Dendritic cell treated with granulocyte-macrophage colony-stimulating factor and Interleukin-4, amounts not matched to agents 40 ng/mL and 50 ng/mL, for 4 days (primary cell): ENCODE results near the gene SRSF12.
"Not testable (repeated sequence)": the region's sequence is repeated elsewhere in the genome, so short reads cannot be mapped to it uniquely, and the experiment has no call there.

Experiments
- H3K27ac Mint-ChIP-seq: one replicate; pipeline ENCODE4 v1.8.0; 2022; ENCODE audit warnings: mild to moderate bottlenecking, mixed read lengths
- H3K27me3 Mint-ChIP-seq: one replicate; pipeline ENCODE4 v1.8.0; 2022; ENCODE audit warnings: mild to moderate bottlenecking, mixed read lengths
- H3K36me3 Mint-ChIP-seq: one replicate; pipeline ENCODE4 v1.8.0; 2022; ENCODE audit warnings: low read depth, mixed read lengths
- H3K4me1 Mint-ChIP-seq: one replicate; pipeline ENCODE4 v1.8.0; 2022; ENCODE audit warnings: low read depth, mixed read lengths
- H3K4me3 Mint-ChIP-seq: one replicate; pipeline ENCODE4 v1.8.0; 2022; ENCODE audit warnings: mild to moderate bottlenecking, moderate library complexity, mixed read lengths
- H3K9me3 Mint-ChIP-seq: one replicate; pipeline ENCODE4 v1.8.0; 2022; ENCODE audit warnings: mixed read lengths
- intact Hi-C: fragments of 100-400 bp; cut with micrococcal nuclease; formaldehyde crosslinking; loops from one replicate; pipeline ENCODE4 v1.15.0; 2022

The SRSF12 gene

GRCh38 chr6:89140347-89141156 lies 22.7 kb upstream of the SRSF12 start:
- H3K4me3 Mint-ChIP-seq: no peak overlapping the region
- H3K4me1 Mint-ChIP-seq: no peaks in the 10 kb centered on the region
- intact Hi-C loops: loop anchor here (10.0 kb wide), 2 partner anchors 56 to 156 kb away; partner anchors contain the start of gene PNRC1

GRCh38 chr6:89139509-89140346 lies 21.9 kb upstream of the SRSF12 start:
- Mint-ChIP-seq H3K4me3 (no peak overlapping the region), H3K27ac (no peak overlapping the region), H3K9me3 (no peaks in the 10 kb centered on the region), H3K36me3 (no peaks in the 10 kb centered on the region), H3K4me1 (peaks cover 4% of the 10 kb centered on the region), H3K27me3 (no peaks in the 10 kb centered on the region)
- intact Hi-C loops: loop anchor here (10.0 kb wide), 2 partner anchors 55 to 155 kb away; partner anchors contain the start of gene PNRC1

More at GRCh38 chr6:89140347-89141156, 22.7 kb upstream of the SRSF12 start:
- H3K9me3 Mint-ChIP-seq: no peaks in the 10 kb centered on the region
- H3K27me3 Mint-ChIP-seq: no peaks in the 10 kb centered on the region
- no peaks in the 10 kb centered on the region for H3K36me3 Mint-ChIP-seq
- no peak overlapping the region for H3K27ac Mint-ChIP-seq

- Mint-ChIP-seq H3K27me3 (no peaks in the 10 kb centered on the region), H3K9me3 (no peaks in the 10 kb centered on the region), H3K4me3 (no peak overlapping the region), H3K27ac (no peak overlapping the region), H3K4me1 (peaks cover 5% of the 10 kb centered on the region), H3K36me3 (no peaks in the 10 kb centered on the region)
- intact Hi-C loops: no loop called here
Observed at GRCh38 chr6:89138173-89138572, 20.3 kb upstream of the SRSF12 start.

GRCh38 chr6:89134723-89135122 lies 16.9 kb upstream of the SRSF12 start:
- H3K4me1 Mint-ChIP-seq: peaks cover 14% of the 10 kb centered on the region
- H3K27me3 Mint-ChIP-seq: no peaks in the 10 kb centered on the region
- intact Hi-C loops: no loop called here
- no peaks in the 10 kb centered on the region for H3K9me3 Mint-ChIP-seq
- H3K36me3 Mint-ChIP-seq: no peaks in the 10 kb centered on the region
- no peak overlapping the region for H3K4me3 Mint-ChIP-seq
- no peak overlapping the region for H3K27ac Mint-ChIP-seq

GRCh38 chr6:89133981-89134380 lies 16.1 kb upstream of the SRSF12 start:
- H3K27ac Mint-ChIP-seq: no peak overlapping the region
- H3K27me3 Mint-ChIP-seq: no peaks in the 10 kb centered on the region
- H3K9me3 Mint-ChIP-seq: peaks cover 4% of the 10 kb centered on the region
- peaks cover 16% of the 10 kb centered on the region for H3K4me1 Mint-ChIP-seq
- H3K36me3 Mint-ChIP-seq: peaks cover 2% of the 10 kb centered on the region
- H3K4me3 Mint-ChIP-seq: no peak overlapping the region
- intact Hi-C loops: no loop called here

GRCh38 chr6:89132057-89132456 lies 14.2 kb upstream of the SRSF12 start:
- Mint-ChIP-seq H3K4me1 (peaks cover 23% of the 10 kb centered on the region), H3K9me3 (peaks cover 16% of the 10 kb centered on the region), H3K27ac (no peak overlapping the region), H3K36me3 (peaks cover 11% of the 10 kb centered on the region), H3K4me3 (no peak overlapping the region), H3K27me3 (no peaks in the 10 kb centered on the region)
- intact Hi-C loops: no loop called here

- Mint-ChIP-seq H3K27me3 (no peaks in the 10 kb centered on the region), H3K9me3 (peaks cover 16% of the 10 kb centered on the region), H3K4me3 (no peak overlapping the region), H3K27ac (no peak overlapping the region), H3K36me3 (peaks cover 11% of the 10 kb centered on the region), H3K4me1 (peaks cover 23% of the 10 kb centered on the region)
- intact Hi-C loops: no loop called here
Observed at GRCh38 chr6:89131599-89131998, 13.7 kb upstream of the SRSF12 start.

GRCh38 chr6:89128256-89128671 lies 10.4 kb upstream of the SRSF12 start:
- peaks cover 16% of the 10 kb centered on the region for H3K9me3 Mint-ChIP-seq
- H3K27me3 Mint-ChIP-seq, H3K4me3 Mint-ChIP-seq, intact Hi-C loops, H3K27ac Mint-ChIP-seq: not testable (repeated sequence)
- H3K36me3 Mint-ChIP-seq: peaks cover 11% of the 10 kb centered on the region
- H3K4me1 Mint-ChIP-seq: peaks cover 18% of the 10 kb centered on the region

GRCh38 chr6:89122625-89123024 lies 4.8 kb upstream of the SRSF12 start:
- no peaks in the 10 kb centered on the region for H3K36me3 Mint-ChIP-seq
- H3K4me3 Mint-ChIP-seq: no peak overlapping the region
- intact Hi-C loops: loop anchor here (5.0 kb wide), 1 partner anchor 120 kb away; no protein-coding TSS in a partner anchor
- H3K9me3 Mint-ChIP-seq: peaks cover 9% of the 10 kb centered on the region
- H3K4me1 Mint-ChIP-seq: no peaks in the 10 kb centered on the region
- no peak overlapping the region for H3K27ac Mint-ChIP-seq
- peaks cover 13% of the 10 kb centered on the region for H3K27me3 Mint-ChIP-seq

- H3K27ac Mint-ChIP-seq: no peak overlapping the region
- H3K27me3 Mint-ChIP-seq: peaks cover 17% of the 10 kb centered on the region
- H3K4me1 Mint-ChIP-seq: peaks cover 3% of the 10 kb centered on the region
- no peak overlapping the region for H3K4me3 Mint-ChIP-seq
- H3K9me3 Mint-ChIP-seq: peaks cover 9% of the 10 kb centered on the region
- no peaks in the 10 kb centered on the region for H3K36me3 Mint-ChIP-seq
- intact Hi-C loops: loop anchor here (5.0 kb wide), 1 partner anchor 120 kb away; no protein-coding TSS in a partner anchor
Observed at GRCh38 chr6:89121934-89122333, 4.1 kb upstream of the SRSF12 start.

- no peak overlapping the region for H3K4me3 Mint-ChIP-seq
- H3K4me1 Mint-ChIP-seq: peaks cover 5% of the 10 kb centered on the region
- no peaks in the 10 kb centered on the region for H3K36me3 Mint-ChIP-seq
- no peak overlapping the region for H3K27ac Mint-ChIP-seq
- H3K27me3 Mint-ChIP-seq: peaks cover 22% of the 10 kb centered on the region
- intact Hi-C loops: loop anchor here (5.0 kb wide), 1 partner anchor 122 kb away; no protein-coding TSS in a partner anchor
- H3K9me3 Mint-ChIP-seq: peaks cover 9% of the 10 kb centered on the region
Observed at GRCh38 chr6:89120371-89120770, 2.5 kb upstream of the SRSF12 start.

- Mint-ChIP-seq H3K27ac (no peak overlapping the region), H3K4me1 (peaks cover 5% of the 10 kb centered on the region), H3K27me3 (peaks cover 22% of the 10 kb centered on the region), H3K4me3 (no peak overlapping the region), H3K36me3 (no peaks in the 10 kb centered on the region), H3K9me3 (peaks cover 9% of the 10 kb centered on the region)
- intact Hi-C loops: no loop called here
Observed at GRCh38 chr6:89118931-89119330, 1.1 kb upstream of the SRSF12 start.

- intact Hi-C loops: no loop called here
- Mint-ChIP-seq H3K27me3 (peaks cover 22% of the 10 kb centered on the region), H3K36me3 (no peaks in the 10 kb centered on the region), H3K27ac (no peak overlapping the region), H3K9me3 (peaks cover 9% of the 10 kb centered on the region), H3K4me1 (peaks cover 5% of the 10 kb centered on the region), H3K4me3 (peak overlapping the region; percentile 79)
Observed at GRCh38 chr6:89116702-89117101, 1.2 kb downstream of the SRSF12 start.

- intact Hi-C loops: no loop called here
- H3K4me3 Mint-ChIP-seq: no peak overlapping the region
- H3K4me1 Mint-ChIP-seq: peaks cover 8% of the 10 kb centered on the region
- peaks cover 5% of the 10 kb centered on the region for H3K27me3 Mint-ChIP-seq
- H3K27ac Mint-ChIP-seq: no peak overlapping the region
- no peaks in the 10 kb centered on the region for H3K36me3 Mint-ChIP-seq
- H3K9me3 Mint-ChIP-seq: no peaks in the 10 kb centered on the region
Observed at GRCh38 chr6:89111933-89112332, 5.9 kb downstream of the SRSF12 start.
